H9 (cell line): Measurements from ENCODE around the gene PCDHA6. TPM values are rescaled to one million over a fixed set of nuclear protein-coding genes. Genes with fewer than 3 reads are reported as not detected.
A peak's percentile ranks its signal among the peaks of the same experiment; 100 is the strongest.

Source experiments
- DNase-seq: peaks from one replicate; pipeline ENCODE4 v3.0.0-alpha.2; 2017
- H2AFZ ChIP-seq: one replicate; pipeline ENCODE4 v1.6.1; 2013; ENCODE audit warnings: mild to moderate bottlenecking, low read length, control low read depth, moderate library complexity
- H2AK5ac ChIP-seq: 2 replicates; pipeline ENCODE4 v1.6.1; 2013; ENCODE audit warnings: low read length, control low read depth, mixed read lengths; ENCODE audit not compliant: insufficient read length
- H2BK120ac ChIP-seq: one replicate; pipeline ENCODE4 v1.6.1; 2013; ENCODE audit warnings: low read depth, mild to moderate bottlenecking, low read length, control low read depth, inconsistent platforms; ENCODE audit not compliant: poor library complexity, severe bottlenecking
- H2BK12ac ChIP-seq: 2 replicates; pipeline ENCODE4 v1.6.1; 2013; ENCODE audit warnings: low read length, control low read depth, mixed read lengths, low read depth; ENCODE audit not compliant: insufficient read length
- H2BK15ac ChIP-seq: 2 replicates; pipeline ENCODE4 v1.6.1; 2013; ENCODE audit warnings: low read depth, low read length, control low read depth
- H2BK20ac ChIP-seq: one replicate; pipeline ENCODE4 v1.6.1; 2013; ENCODE audit warnings: low read depth, mild to moderate bottlenecking, low read length, control low read depth, inconsistent platforms; ENCODE audit not compliant: poor library complexity, severe bottlenecking
- H2BK5ac ChIP-seq: 2 replicates; pipeline ENCODE4 v1.6.1; 2013; ENCODE audit warnings: low read length, control low read depth, mixed read lengths; ENCODE audit not compliant: insufficient read length
- H3K14ac ChIP-seq: 2 replicates; pipeline ENCODE4 v1.6.1; 2013; ENCODE audit warnings: low read length, control low read depth; ENCODE audit not compliant: insufficient read depth
- H3K18ac ChIP-seq: 2 replicates; pipeline ENCODE4 v1.6.1; 2013; ENCODE audit warnings: low read depth, mild to moderate bottlenecking, mixed read lengths, low read length, control low read depth; ENCODE audit not compliant: insufficient read length
- H3K23ac ChIP-seq: 2 replicates; pipeline ENCODE4 v1.6.1; 2013; ENCODE audit warnings: low read length, control low read depth, mixed read lengths, low read depth; ENCODE audit not compliant: insufficient read length
- H3K23me2 ChIP-seq: 2 replicates; pipeline ENCODE4 v1.6.1; 2013; ENCODE audit warnings: low read depth, mild to moderate bottlenecking, mixed read lengths, low read length, control low read depth; ENCODE audit not compliant: insufficient read length, poor library complexity, severe bottlenecking
- H3K27ac ChIP-seq: 2 replicates; pipeline ENCODE4 v1.5.1; 2013; ENCODE audit warnings: low read length, control low read depth, mixed read lengths, low read depth; ENCODE audit not compliant: insufficient read length
- H3K27me3 ChIP-seq: 2 replicates; pipeline ENCODE4 v1.6.1; 2013; ENCODE audit warnings: low read length, control low read depth, inconsistent platforms; ENCODE audit not compliant: insufficient read depth
- H3K4ac ChIP-seq: 2 replicates; pipeline ENCODE4 v1.6.1; 2013; ENCODE audit warnings: low read depth, mild to moderate bottlenecking, control low read depth, inconsistent platforms, low read length, moderate library complexity
- H3K4me1 ChIP-seq: 2 replicates; pipeline ENCODE4 v1.6.1; 2013; ENCODE audit warnings: low read length, control low read depth, inconsistent platforms; ENCODE audit not compliant: insufficient read depth
- H3K4me2 ChIP-seq: 2 replicates; pipeline ENCODE4 v1.6.1; 2013; ENCODE audit warnings: low read length, control low read depth, mixed read lengths; ENCODE audit not compliant: insufficient read length, insufficient read depth
- H3K56ac ChIP-seq: 2 replicates; pipeline ENCODE4 v1.6.1; 2013; ENCODE audit warnings: low read depth, mild to moderate bottlenecking, mixed read lengths, low read length, control low read depth; ENCODE audit not compliant: insufficient read length
- H3K79me1 ChIP-seq: 2 replicates; pipeline ENCODE4 v1.6.1; 2013; ENCODE audit warnings: low read depth, mild to moderate bottlenecking, moderate library complexity, low read length, control low read depth, inconsistent platforms; ENCODE audit not compliant: insufficient read depth, poor library complexity, severe bottlenecking
- H3K79me2 ChIP-seq: 2 replicates; pipeline ENCODE4 v1.6.1; 2013; ENCODE audit warnings: low read length, control low read depth, inconsistent platforms; ENCODE audit not compliant: insufficient read depth
- H3K9ac ChIP-seq: 2 replicates; pipeline ENCODE4 v1.6.1; 2013; ENCODE audit warnings: low read length, control low read depth, mixed read lengths; ENCODE audit not compliant: insufficient read length; ENCODE audit errors: extremely low read depth
- H3K9me3 ChIP-seq: one replicate; pipeline ENCODE4 v1.6.1; 2013; ENCODE audit warnings: low read depth, low read length, inconsistent platforms; ENCODE audit not compliant: control insufficient read depth
- H3T11ph ChIP-seq: one replicate; pipeline ENCODE4 v1.6.1; 2013; ENCODE audit warnings: mild to moderate bottlenecking, low read length, control low read depth, inconsistent platforms
- H4K20me1 ChIP-seq: one replicate; pipeline ENCODE4 v1.6.1; 2013; ENCODE audit not compliant: control insufficient read depth, insufficient read length, insufficient read depth
- H4K5ac ChIP-seq: 2 replicates; pipeline ENCODE4 v1.6.1; 2013; ENCODE audit warnings: low read depth, mild to moderate bottlenecking, mixed read lengths, low read length, control low read depth; ENCODE audit not compliant: insufficient read length
- H4K8ac ChIP-seq: replicated peaks from 2 replicates; pipeline ENCODE4 v1.6.1; 2013; ENCODE audit warnings: low read length, control low read depth, mixed read lengths, low read depth; ENCODE audit not compliant: insufficient read length
- H4K91ac ChIP-seq: 2 replicates; pipeline ENCODE4 v1.6.1; 2013; ENCODE audit warnings: low read depth, mild to moderate bottlenecking, moderate library complexity, mixed read lengths, low read length, control low read depth; ENCODE audit not compliant: insufficient read length
- H3K27ac Mint-ChIP-seq, 3 experiments: 2 replicates in 2 of 3; 3 replicates in 1 of 3; pipeline ENCODE4 v1.8.0; 2020 to 2021; ENCODE audit warnings: mixed read lengths in 3 of 3, mild to moderate bottlenecking in 1 of 3, moderate library complexity in 1 of 3
- H3K27me3 Mint-ChIP-seq: 2 replicates; pipeline ENCODE4 v1.8.0; 2021; ENCODE audit warnings: low read depth, mild to moderate bottlenecking, moderate library complexity, mixed read lengths
- H3K36me3 Mint-ChIP-seq, 3 experiments: 2 replicates in 2 of 3; 3 replicates in 1 of 3; pipeline ENCODE4 v1.8.0; 2020 to 2021; ENCODE audit warnings: low read depth in 3 of 3, mixed read lengths in 3 of 3; ENCODE audit not compliant: insufficient read depth in 1 of 3
- H3K4me1 Mint-ChIP-seq, 2 experiments: 2 replicates each; pipeline ENCODE4 v1.8.0; 2020; ENCODE audit warnings: mixed read lengths in 2 of 2
- H3K4me3 Mint-ChIP-seq, 2 experiments: 2 replicates in 1 of 2; 3 replicates in 1 of 2; pipeline ENCODE4 v1.8.0; 2020 to 2021; ENCODE audit warnings: mild to moderate bottlenecking in 2 of 2, mixed read lengths in 2 of 2, moderate library complexity in 1 of 2
- H3K9me3 Mint-ChIP-seq, 2 experiments: 2 replicates in 1 of 2; 3 replicates in 1 of 2; pipeline ENCODE4 v1.8.0; 2020; ENCODE audit warnings: mild to moderate bottlenecking in 2 of 2, mixed read lengths in 2 of 2, moderate library complexity in 1 of 2
- CTCF ChIP-seq: fragments of 200-600 bp; sonication (generic); conservative IDR thresholded peaks from 3 replicates; pipeline ENCODE4 v1.8.0; 2021; ENCODE audit warnings: antibody characterized with exemption, mild to moderate bottlenecking
- WGBS: extraction: QIAGEN DNeasy Blood & Tissue Kit; methylation state at CpG from one replicate; pipeline ENCODE4 v1.1.7; 2013; ENCODE audit warnings: missing lambda C conversion rate, low lambda C conversion rate, mixed read lengths; ENCODE audit not compliant: insufficient read length; ENCODE audit errors: extremely low coverage; 5-methylcytosine and 5-hydroxymethylcytosine counted together
- total RNA-seq: library from RNA; stranded (reverse); gene quantifications from 2 replicates; pipeline ENCODE4 v1.2.1, GENCODE V29; 2021

Gene PCDHA6
- total RNA-seq, 1 experiment from 2014 or later, result 4.5 TPM

GRCh38 chr5:140870221-140871201 lies 42.8 kb downstream of the PCDHA6 start:
- Histone ChIP-seq H3K23me2 (no peaks in the 10 kb centered on the region), H2AFZ (no peak overlapping the region), H3K9me3 (no peaks in the 10 kb centered on the region), H3K23ac (no peak overlapping the region), H3K4me1 (no peaks in the 10 kb centered on the region), H2BK5ac (no peak overlapping the region), H2BK120ac (no peak overlapping the region), H2BK15ac (no peak overlapping the region), H3K79me2 (peaks cover 5% of the 10 kb centered on the region; the same call in 1 of the 2 replicates), H4K20me1 (no peaks in the 10 kb centered on the region), H3K4ac (no peak overlapping the region), H4K91ac (no peak overlapping the region), H3K4me2 (no peak overlapping the region), H3K27me3 (no peaks in the 10 kb centered on the region), H3T11ph (no peak overlapping the region), H3K56ac (no peak overlapping the region), H3K18ac (no peak overlapping the region), H3K9ac (no peak overlapping the region), H2BK12ac (no peak overlapping the region), H4K5ac (no peak overlapping the region), H2BK20ac (no peak overlapping the region), H3K79me1 (no peaks in the 10 kb centered on the region), H4K8ac (no peak overlapping the region), H3K27ac (no peak overlapping the region), H3K14ac (no peak overlapping the region; the same call in 1 of the 2 replicates), H2AK5ac (no peak overlapping the region)
- peak overlapping the region in 1 of 2 experiments; percentile 87; a peak in 1 of 5 replicates for H3K4me3 Mint-ChIP-seq
- WGBS, result no CpG with 5 or more reads among the region's 114 CpGs
- H3K9me3 Mint-ChIP-seq, result peaks cover 5 to 12% of the 10 kb centered on the region in 2 experiments
- no peak overlapping the region for H3K27ac Mint-ChIP-seq
- H3K27me3 Mint-ChIP-seq, result no peaks in the 10 kb centered on the region
- TF ChIP-seq CTCF, result no peak
- peaks cover 21 to 36% (median 32%) of the 10 kb centered on the region in 3 experiments for H3K36me3 Mint-ChIP-seq
- DNase-seq, result no peak
- H3K4me1 Mint-ChIP-seq, result peaks cover 8 to 10% of the 10 kb centered on the region in 2 experiments; a peak in 2 of 4 replicates
